Activated naive CD4-positive, alpha-beta T cell treated with Interleukin-2 at 50 U/mL for 16 hours (primary cell): ENCODE measurements around the gene EIF2S2.

ENCODE experiments used
- DNase-seq: peaks from one replicate; pipeline ENCODE4 v3.0.0-alpha.2; 2020

The EIF2S2 gene

DNA sequence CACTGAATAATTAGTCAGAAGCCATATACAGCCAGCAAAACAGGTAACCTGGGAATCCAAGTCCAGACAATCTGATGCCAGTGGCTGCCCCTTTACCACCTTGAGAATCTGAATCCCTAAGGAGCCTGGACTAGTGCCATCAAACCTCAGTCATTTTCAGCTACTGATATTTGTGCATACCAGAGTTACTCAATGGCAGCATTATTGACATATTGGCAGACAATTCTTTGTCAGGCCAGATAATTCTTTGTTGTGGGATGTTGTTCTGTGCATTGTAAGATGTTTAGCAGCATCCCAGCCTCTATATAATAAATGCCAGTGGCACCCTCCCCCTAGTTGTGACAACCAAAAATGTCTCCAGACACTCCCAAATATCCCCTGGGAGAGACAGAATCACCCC is 3.2 kb upstream of the EIF2S2 start:
- DNase-seq: no peak

DNA sequence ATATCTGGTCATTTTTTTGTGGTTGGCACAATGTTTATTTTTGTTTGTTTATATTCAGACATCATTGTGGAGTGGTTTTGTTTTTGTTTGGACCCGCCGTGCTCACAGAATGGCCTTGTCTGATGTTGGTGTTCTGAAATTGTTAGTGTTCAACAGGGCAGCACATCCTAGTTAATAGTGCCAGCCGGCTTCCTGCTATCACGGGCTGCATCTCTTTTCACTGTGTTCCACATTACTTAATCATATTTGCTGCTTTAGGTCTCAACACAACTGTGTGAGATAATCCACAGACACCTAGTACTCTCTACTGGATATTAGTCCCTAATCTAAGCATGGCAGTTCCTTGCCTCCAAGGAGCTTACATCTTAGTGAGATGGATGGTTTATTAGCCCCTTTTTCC is 2.8 kb upstream of the EIF2S2 start:
- no peak for DNase-seq

DNA sequence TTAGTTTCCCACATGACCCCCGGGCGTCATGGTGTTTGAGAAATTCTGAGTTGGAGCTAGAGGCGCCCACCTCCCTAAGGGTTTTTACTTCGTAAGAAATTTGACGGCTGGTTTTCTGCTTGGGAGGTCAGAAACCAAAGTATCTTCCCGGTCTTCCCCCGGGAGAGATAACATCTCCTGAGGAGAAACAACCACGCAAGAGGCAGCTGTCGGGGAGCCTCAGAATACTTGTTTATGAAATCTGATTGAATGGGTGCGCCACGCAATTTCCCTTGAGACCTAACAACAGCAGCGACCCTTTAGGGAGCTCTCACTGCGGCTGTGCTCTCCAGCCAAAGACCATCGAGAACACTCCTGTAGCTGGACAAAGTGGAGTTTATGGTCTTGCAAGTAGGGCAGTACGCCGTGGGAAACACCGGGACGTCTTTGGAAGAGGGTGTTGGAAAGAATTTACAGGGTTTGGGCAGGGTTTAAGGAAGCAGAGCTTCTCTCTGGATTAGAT is 608 bp upstream of the EIF2S2 start:
- no peak for DNase-seq

DNA sequence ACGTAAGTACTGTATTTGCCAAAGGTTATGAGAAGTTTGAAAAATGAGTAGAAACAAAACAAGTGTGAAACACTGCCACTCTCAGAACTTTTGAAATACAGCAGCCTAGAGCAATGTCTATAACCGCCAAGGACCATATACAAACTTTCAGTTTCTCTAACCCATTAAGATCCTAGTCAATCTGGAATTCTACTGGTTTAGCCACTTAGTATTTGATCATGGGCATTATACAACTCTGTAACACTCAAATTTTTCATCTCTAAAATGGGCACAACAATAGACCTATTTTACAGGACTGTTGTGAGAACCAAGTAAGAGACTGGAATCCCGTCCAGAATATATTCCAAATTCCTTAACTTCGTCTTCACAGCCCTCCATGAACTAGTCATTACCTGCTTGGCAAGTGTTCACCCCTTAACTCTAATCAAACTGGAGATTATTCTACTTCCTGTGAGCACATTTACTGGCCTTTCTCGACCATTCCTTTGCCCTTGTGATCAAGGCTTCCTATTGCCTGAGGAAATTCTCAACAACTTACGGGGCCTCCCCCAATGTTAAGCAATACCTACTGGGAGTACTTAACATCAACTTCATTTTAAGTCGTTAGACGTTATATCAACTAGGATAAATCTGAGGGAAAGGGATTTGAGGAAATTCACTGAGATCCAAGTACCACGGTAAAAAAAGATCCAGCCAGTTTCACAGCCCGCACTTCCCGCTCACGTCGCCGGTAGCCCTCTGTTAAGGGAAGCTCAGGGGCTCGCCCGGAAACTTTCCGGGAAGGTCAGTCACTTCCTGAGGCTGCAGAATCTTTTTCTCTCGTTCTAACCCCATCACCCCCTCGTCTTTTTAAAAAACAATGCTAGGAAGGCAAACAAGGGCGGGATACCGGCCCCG is 1.1 kb downstream of the EIF2S2 start:
- peak; percentile 22 for DNase-seq

GRCh38 chr20:34110025-34110744 is 1.9 kb downstream of the EIF2S2 start:
- DNase-seq: no peak

GRCh38 chr20:34109442-34109841 is 2.6 kb downstream of the EIF2S2 start:
- no peak for DNase-seq

DNA sequence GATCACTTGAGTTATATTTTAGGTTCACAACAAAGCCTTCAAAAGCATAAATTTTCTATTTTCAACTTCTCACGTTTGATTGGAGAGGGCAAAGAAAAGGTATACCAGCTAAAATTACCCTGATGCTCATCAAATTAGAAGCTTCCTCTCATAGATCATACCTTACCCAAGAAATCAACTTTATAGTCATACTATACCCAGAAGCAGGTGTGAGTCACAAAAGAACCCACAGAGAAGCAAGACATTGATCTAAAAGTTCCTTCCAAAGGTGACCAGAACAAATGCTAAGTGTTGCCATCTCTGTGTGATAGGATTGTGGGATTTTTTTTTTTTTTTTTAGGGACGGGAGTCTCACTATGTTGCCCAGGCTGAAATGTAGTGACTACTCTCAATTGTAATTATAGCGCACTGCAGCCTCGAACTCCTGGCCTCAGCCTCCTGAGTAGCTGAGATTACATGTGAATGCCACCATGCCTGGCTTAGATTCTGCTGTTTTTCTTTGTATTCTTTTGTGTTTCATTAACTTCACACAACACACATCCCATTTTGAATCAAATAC is 3.3 kb downstream of the EIF2S2 start:
- no peak for DNase-seq

- DNase-seq: no peak
These were observed 5.9 kb downstream of the EIF2S2 start for GRCh38 chr20:34105978-34106675.

DNA sequence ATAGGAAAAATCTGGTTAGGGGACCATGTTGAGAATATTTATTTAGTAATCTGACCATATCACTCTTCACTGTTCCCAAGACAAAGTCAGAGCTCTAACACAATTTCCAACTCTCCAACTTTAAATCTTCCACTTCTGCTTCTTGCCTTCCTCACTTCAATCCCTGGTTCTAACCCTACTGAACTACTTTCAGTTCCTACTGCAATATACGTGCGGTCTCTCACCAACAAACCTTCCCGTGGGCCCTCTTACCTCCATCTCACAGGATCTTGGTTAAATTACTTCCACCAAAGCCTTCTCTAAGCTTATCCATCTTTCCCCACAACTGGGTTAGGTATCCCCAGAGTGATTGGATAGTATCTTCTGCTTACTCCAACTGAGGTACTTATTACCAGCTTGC is 8.0 kb downstream of the EIF2S2 start:
- DNase-seq: no peak

DNA sequence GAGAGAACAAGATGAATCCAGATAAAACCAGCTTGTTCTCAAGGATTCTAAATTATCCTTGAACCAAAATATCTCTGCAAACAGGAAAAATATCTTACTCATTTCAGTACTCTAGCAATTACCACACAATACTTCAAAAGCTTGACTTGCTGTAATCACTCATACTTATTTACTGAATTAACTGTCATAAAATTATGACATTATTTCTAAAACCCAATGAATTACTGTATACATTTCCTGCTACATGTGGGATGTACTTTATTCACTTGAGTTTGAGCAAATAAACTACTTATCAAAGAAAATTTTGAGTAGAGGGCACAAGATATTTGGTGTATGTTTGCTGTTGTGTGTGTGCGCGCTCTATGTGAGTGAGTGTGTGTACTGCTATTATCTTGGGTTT is 9.7 kb downstream of the EIF2S2 start:
- no peak for DNase-seq

GRCh38 chr20:34100576-34100975 is 11.5 kb downstream of the EIF2S2 start:
- DNase-seq: no peak

- DNase-seq: no peak
These were observed 12.4 kb downstream of the EIF2S2 start for GRCh38 chr20:34099675-34100074.

DNA sequence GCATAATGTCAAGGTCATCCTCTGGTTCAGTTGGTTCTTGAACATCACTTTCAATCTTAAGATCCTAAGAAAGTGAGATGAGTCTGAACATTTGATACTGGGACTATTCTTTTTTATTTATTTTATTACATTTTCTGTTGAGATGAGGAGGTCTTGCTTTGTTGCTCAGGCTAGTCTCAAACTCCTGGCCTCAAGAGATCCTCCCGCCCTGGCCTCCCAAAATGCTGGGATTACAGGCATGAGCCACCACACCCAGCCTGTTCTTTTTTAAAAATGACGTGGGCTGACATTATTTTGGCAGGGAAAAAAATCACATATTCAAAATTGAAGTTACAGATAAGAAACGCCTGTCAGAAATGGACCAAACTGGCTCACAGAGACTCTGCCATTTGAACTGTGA is 13.5 kb downstream of the EIF2S2 start:
- DNase-seq: no peak

DNA sequence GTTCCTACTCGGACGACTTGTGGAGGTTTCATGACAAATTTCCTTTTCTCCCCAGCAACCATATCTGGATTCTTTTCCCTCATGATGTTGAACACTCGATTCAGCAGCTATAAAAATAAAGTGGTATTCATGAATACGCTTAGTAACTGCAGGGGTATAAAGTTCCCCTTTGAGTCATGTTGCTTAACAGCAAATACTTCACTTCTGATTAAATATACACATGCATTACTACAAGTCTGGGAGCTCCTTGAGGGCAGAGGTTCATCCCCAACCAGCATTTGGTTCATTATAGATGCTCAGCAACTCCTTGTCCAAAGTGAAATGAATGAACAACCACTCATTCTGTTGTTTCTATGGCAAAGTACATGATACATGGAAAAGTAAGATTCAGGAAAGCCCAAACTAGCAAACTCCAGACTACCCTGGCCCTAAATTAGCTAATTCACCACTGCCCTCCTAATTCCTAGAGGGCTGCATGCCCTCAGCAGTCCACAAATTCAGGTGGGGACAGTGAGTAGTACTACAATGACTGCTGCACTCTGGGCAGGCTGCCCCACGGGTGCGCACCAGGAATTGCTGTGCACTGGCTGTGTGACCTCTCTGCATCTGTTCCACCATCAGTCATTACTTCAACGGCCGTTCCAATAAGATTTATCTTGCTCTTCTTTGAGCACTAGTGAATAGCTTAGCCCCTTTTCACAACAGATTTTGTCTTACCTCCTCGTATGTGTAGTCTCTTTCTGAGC is 15.2 kb downstream of the EIF2S2 start:
- DNase-seq: no peak

DNA sequence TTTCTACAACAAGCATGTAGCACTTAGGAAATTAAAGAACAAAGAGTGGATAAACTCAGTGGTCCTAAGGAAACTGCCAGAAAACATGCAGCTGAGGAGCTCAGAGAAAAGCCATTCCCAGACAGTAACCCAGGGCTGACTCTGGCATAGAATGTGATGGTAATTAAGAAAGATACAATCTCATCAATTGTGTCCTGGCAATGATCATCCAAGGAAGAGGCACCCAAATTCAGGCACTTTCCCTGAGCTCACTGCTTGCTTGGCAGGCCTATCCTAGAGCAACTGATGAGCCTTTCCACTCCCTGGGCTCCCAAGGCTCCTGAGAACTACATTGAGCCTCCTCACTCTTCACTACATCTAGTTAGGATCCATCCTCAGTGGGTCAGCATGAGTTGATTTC is 16.2 kb downstream of the EIF2S2 start:
- no peak for DNase-seq

DNA sequence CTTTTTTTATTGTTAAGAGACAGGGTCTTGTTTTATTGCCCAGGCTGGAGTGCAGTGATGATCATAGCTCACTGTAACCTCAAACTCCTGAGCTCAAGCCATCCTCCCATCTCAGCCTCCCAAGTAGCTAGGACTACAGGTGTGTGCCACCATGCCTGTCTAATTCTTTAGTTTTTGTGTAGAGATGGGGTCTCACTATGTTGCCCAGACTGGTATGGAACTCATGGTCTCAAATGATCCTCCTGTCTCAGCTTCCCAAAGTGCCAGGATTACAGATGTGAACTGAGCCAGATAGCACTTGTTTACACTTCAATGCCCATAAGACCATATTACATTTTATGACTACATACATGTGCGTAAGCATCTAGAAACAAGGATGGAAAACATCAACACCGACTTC is 18.1 kb downstream of the EIF2S2 start:
- no peak for DNase-seq

DNA sequence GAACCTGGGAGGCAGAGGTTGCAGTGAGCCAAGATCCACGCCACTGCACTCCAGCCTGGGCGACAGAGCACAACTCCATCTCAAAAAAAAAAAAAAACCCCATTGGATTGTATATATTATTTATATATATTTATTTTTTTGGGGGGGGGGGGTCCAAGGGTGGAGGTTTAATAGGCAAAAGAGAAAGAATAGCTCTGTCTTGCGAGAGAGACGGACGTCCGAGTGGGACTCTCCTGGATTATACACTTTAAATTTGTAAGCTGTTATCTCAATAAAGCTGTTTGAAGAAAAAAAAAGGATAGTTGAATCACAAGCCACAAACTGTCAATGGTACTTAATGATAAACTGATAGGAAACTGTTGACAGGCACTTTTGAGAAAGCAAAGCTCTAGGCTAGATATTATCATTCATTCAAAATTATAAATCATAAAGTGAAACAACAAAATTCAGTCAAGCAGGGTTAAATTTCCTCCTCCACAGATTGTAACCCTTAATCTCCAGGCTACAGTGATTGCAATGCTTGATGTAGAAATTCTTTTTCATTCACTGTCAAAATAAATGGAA is 20.3 kb downstream of the EIF2S2 start:
- DNase-seq: no peak

GRCh38 chr20:34090645-34091044 is 21.4 kb downstream of the EIF2S2 start:
- no peak for DNase-seq

DNA sequence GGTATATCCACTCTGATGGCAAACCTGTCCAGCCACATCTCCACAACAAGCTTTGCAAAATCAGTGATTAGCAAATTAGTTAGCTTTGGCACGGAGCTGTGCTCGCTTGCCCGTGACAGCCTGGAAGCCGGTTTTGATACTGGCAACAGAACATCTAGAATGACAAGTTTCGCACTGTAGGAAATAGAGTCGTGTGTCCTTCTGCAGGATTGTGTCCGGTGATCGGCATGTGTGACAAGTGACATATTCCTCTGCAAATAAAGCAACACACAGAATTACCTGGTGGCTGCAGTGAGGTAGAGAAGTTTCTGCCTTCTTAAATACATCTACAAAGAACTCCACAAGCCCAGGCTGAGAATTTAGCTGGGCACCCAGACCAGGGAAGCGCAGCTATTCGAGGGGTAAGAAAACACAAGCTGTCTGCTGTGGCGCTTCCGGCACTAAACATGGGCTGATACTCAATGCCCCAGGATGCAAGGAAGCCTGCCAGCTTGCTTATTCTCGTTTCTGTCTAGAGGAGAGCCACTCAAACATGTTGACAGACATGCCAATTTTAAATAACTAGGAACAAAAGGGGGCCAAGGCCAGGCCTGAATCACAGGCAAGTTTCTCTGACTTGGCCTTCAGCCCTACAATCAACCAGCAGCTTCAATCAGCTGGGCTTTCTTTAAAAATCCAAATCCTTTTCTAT is 22.2 kb downstream of the EIF2S2 start:
- no peak for DNase-seq

- DNase-seq: no peak
These were observed 22.9 kb downstream of the EIF2S2 start for GRCh38 chr20:34089175-34089479.

- DNase-seq: no peak
These were observed 23.5 kb downstream of the EIF2S2 start for GRCh38 chr20:34088305-34089174.
